MV-4-11 (cell line): Measurements from ENCODE around the gene C5orf58.

ENCODE experiments used
- DNase-seq: peaks from one replicate; lab custom pipeline; 2025; lab: John Stamatoyannopoulos, UW

The C5orf58 gene

GRCh38 chr5:170256571-170256970 is 23.8 kb downstream of the C5orf58 start:
- DNase-seq: no peak

GRCh38 chr5:170257370-170257769 is 24.6 kb downstream of the C5orf58 start:
- no peak for DNase-seq

- DNase-seq: no peak
Measured at GRCh38 chr5:170261528-170262043, 28.8 kb downstream of the C5orf58 start.

GRCh38 chr5:170262061-170263045 is 29.6 kb downstream of the C5orf58 start:
- no peak for DNase-seq

- no peak for DNase-seq
Measured at GRCh38 chr5:170263906-170264305, 31.1 kb downstream of the C5orf58 start.

- no peak for DNase-seq
Measured at GRCh38 chr5:170265522-170265921, 32.7 kb downstream of the C5orf58 start.

- DNase-seq: no peak
Measured at GRCh38 chr5:170266570-170267381, 34.0 kb downstream of the C5orf58 start.

- peak; percentile 89 for DNase-seq
Measured at GRCh38 chr5:170267431-170268152, 34.8 kb downstream of the C5orf58 start.

- DNase-seq: no peak
Measured at GRCh38 chr5:170268153-170268689, 35.4 kb downstream of the C5orf58 start.

- peak; percentile 95 for DNase-seq
Measured at GRCh38 chr5:170268884-170269283, 36.1 kb downstream of the C5orf58 start.

- DNase-seq: peak; percentile 94
Measured at GRCh38 chr5:170269579-170269978, 36.8 kb downstream of the C5orf58 start.

GRCh38 chr5:170270293-170271069 is 37.7 kb downstream of the C5orf58 start:
- no peak for DNase-seq

- peak; percentile 47 for DNase-seq
Measured at GRCh38 chr5:170273968-170274710, 41.4 kb downstream of the C5orf58 start.

- no peak for DNase-seq
Measured at GRCh38 chr5:170275376-170275994, 42.7 kb downstream of the C5orf58 start.

GRCh38 chr5:170276140-170276539 is 43.4 kb downstream of the C5orf58 start:
- DNase-seq: no peak

- DNase-seq: no peak
Measured at GRCh38 chr5:170277867-170278281, 45.1 kb downstream of the C5orf58 start.

- peak; percentile 93 for DNase-seq
Measured at GRCh38 chr5:170278611-170279458, 46.0 kb downstream of the C5orf58 start.

- no peak for DNase-seq
Measured at GRCh38 chr5:170279459-170279817, 46.7 kb downstream of the C5orf58 start.
